ENCODE measurements around the gene FMO2. TPM values are rescaled to one million over a fixed set of nuclear protein-coding genes. Genes with fewer than 3 reads are reported as not detected.

FMO2 gene
- total RNA-seq, 1 donor from 2014 or later, result not detected

- H3K36me3 Mint-ChIP-seq (ENCODE audit: low read depth), result no peaks in the 10 kb centered on the region
These were observed 26.5 kb upstream of the FMO2 start for GRCh38 chr1:171158551-171158950.

GRCh38 chr1:171159148-171159547, 26.0 kb upstream of the FMO2 start:
- no peak for DNase-seq (ENCODE audit: low spot score)
- H3K27ac Mint-ChIP-seq, result no peak overlapping the region
- intact Hi-C loops (cut with micrococcal nuclease), result no loop called here
- H3K27me3 Mint-ChIP-seq (ENCODE audit: low read depth), result peaks cover 3% of the 10 kb centered on the region
- H3K36me3 Mint-ChIP-seq (ENCODE audit: low read depth), result no peaks in the 10 kb centered on the region
- no peaks in the 10 kb centered on the region for H3K9me3 Mint-ChIP-seq
- H3K4me3 Mint-ChIP-seq (ENCODE audit: low read depth), result no peak overlapping the region
- H3K4me1 Mint-ChIP-seq (ENCODE audit: low read depth), result no peaks in the 10 kb centered on the region

More at GRCh38 chr1:171158551-171158950, 26.5 kb upstream of the FMO2 start:
- Mint-ChIP-seq H3K4me1 (ENCODE audit: low read depth) (no peaks in the 10 kb centered on the region), H3K4me3 (ENCODE audit: low read depth) (no peak overlapping the region), H3K9me3 (no peaks in the 10 kb centered on the region), H3K27ac (no peak overlapping the region), H3K27me3 (ENCODE audit: low read depth) (peaks cover 3% of the 10 kb centered on the region)
- intact Hi-C loops (cut with micrococcal nuclease), result no loop called here
- no peak for DNase-seq (ENCODE audit: low spot score)

DNA sequence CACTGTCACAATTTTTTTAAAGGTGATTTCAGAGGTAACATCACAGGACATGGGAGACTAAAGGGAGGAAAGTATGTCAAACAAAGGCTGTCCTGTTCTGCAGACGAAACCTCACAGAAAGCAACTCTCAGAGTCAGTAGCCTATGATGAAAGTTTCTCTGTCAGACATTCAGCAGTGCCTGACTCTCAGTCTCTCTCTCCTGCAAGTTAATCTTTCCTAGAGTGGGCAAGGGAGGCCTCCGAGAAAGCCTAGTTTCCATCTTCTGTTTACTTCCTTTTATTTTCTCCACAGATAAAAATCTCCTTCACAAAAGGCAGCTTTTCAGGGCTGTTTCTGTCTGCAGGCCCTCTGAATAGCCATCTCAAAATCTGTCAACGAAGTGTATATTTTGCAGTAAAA, 24.9 kb upstream of the FMO2 start:
- intact Hi-C loops (cut with micrococcal nuclease), result no loop called here
- no peak for DNase-seq (ENCODE audit: low spot score)
- Mint-ChIP-seq H3K27me3 (ENCODE audit: low read depth) (peaks cover 3% of the 10 kb centered on the region), H3K4me1 (ENCODE audit: low read depth) (no peaks in the 10 kb centered on the region), H3K36me3 (ENCODE audit: low read depth) (no peaks in the 10 kb centered on the region), H3K9me3 (no peaks in the 10 kb centered on the region), H3K4me3 (ENCODE audit: low read depth) (no peak overlapping the region), H3K27ac (no peak overlapping the region)

- H3K27me3 Mint-ChIP-seq (ENCODE audit: low read depth), result peaks cover 3% of the 10 kb centered on the region
- H3K4me3 Mint-ChIP-seq (ENCODE audit: low read depth), result no peak overlapping the region
- no peaks in the 10 kb centered on the region for H3K9me3 Mint-ChIP-seq
- intact Hi-C loops (cut with micrococcal nuclease), result no loop called here
- no peaks in the 10 kb centered on the region for H3K4me1 Mint-ChIP-seq (ENCODE audit: low read depth)
- H3K27ac Mint-ChIP-seq, result no peak overlapping the region
- no peak for DNase-seq (ENCODE audit: low spot score)
- no peaks in the 10 kb centered on the region for H3K36me3 Mint-ChIP-seq (ENCODE audit: low read depth)
These were observed 24.3 kb upstream of the FMO2 start for GRCh38 chr1:171160639-171161354.

DNA sequence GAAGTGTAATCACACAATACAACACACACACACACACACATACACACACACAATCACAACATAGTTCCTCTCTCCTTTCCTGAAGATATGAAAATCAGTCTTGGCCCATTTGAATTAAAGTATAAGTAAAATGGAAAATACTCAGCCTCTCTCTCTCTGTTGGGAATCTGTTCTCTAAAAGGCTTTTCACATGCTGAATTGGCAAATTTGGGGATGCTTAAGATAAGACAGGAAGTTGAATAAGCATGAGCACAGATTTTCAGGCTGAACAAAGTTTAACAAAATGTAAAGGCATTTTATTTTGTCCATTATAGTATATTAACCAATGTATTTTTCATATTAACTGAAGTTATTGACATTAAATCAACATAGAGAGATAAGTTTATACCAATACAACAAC, 23.7 kb upstream of the FMO2 start:
- Mint-ChIP-seq H3K9me3 (no peaks in the 10 kb centered on the region), H3K4me1 (ENCODE audit: low read depth) (no peaks in the 10 kb centered on the region), H3K27me3 (ENCODE audit: low read depth) (peaks cover 3% of the 10 kb centered on the region), H3K4me3 (ENCODE audit: low read depth) (no peak overlapping the region), H3K36me3 (ENCODE audit: low read depth) (no peaks in the 10 kb centered on the region), H3K27ac (no peak overlapping the region)
- intact Hi-C loops (cut with micrococcal nuclease), result no loop called here
- DNase-seq (ENCODE audit: low spot score), result no peak

DNA sequence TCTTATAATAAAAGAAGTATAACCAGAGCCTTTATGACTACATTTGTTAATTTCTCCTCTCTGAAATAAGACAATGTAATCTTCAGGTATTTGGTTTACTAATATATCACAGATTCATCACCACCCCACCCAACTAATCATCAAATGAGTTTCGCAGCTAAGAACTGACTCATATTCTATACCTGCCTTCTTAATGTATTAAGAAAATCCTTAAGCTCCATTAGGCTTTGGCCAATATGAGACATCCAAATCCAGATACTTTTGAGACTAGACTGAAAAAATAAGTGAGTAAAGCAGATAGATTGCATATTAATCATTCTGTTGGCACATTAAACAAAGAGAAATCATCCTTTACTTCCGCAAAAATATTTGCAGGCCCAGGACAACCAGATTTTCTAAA, 18.7 kb upstream of the FMO2 start:
- Mint-ChIP-seq H3K36me3 (ENCODE audit: low read depth) (no peaks in the 10 kb centered on the region), H3K4me3 (ENCODE audit: low read depth) (no peak overlapping the region), H3K4me1 (ENCODE audit: low read depth) (no peaks in the 10 kb centered on the region), H3K27me3 (ENCODE audit: low read depth) (peaks cover 3% of the 10 kb centered on the region), H3K9me3 (no peaks in the 10 kb centered on the region), H3K27ac (no peak overlapping the region)
- intact Hi-C loops (cut with micrococcal nuclease), result no loop called here
- no peak for DNase-seq (ENCODE audit: low spot score)

GRCh38 chr1:171167785-171168184, 17.3 kb upstream of the FMO2 start:
- no peak overlapping the region for H3K27ac Mint-ChIP-seq
- no peaks in the 10 kb centered on the region for H3K9me3 Mint-ChIP-seq
- H3K36me3 Mint-ChIP-seq (ENCODE audit: low read depth), result no peaks in the 10 kb centered on the region
- no peak for DNase-seq (ENCODE audit: low spot score)
- no peak overlapping the region for H3K4me3 Mint-ChIP-seq (ENCODE audit: low read depth)
- no peaks in the 10 kb centered on the region for H3K27me3 Mint-ChIP-seq (ENCODE audit: low read depth)
- intact Hi-C loops (cut with micrococcal nuclease), result no loop called here
- no peaks in the 10 kb centered on the region for H3K4me1 Mint-ChIP-seq (ENCODE audit: low read depth)

- Mint-ChIP-seq H3K4me3 (ENCODE audit: low read depth) (no peak overlapping the region), H3K9me3 (no peaks in the 10 kb centered on the region), H3K27ac (no peak overlapping the region), H3K27me3 (ENCODE audit: low read depth) (peaks cover 5% of the 10 kb centered on the region), H3K36me3 (ENCODE audit: low read depth) (no peaks in the 10 kb centered on the region), H3K4me1 (ENCODE audit: low read depth) (no peaks in the 10 kb centered on the region)
- intact Hi-C loops (cut with micrococcal nuclease), result no loop called here
- DNase-seq (ENCODE audit: low spot score), result no peak
These were observed 12.6 kb upstream of the FMO2 start for GRCh38 chr1:171172471-171172870.

DNA sequence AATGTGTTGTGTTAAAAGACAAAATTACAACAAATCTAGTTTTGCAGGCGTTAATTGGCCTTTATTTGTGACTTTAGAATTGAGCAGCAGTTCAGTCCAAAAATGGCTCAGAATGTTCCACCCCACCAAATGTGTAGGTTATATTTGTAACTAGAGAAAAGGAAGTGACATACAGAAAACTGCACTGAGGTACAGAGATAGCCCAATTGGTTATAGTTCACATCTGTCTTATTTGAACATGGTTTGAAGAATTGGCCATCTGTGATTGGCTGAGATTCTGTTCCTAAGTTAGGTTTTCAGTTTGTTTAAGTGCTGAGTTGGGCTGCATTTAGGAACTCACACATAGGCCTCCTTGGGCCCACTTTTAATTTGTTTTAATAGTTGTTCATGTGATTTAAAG, 12.0 kb upstream of the FMO2 start:
- DNase-seq (ENCODE audit: low spot score), result no peak
- no peak overlapping the region for H3K27ac Mint-ChIP-seq
- intact Hi-C loops (cut with micrococcal nuclease), result no loop called here
- H3K4me3 Mint-ChIP-seq (ENCODE audit: low read depth), result no peak overlapping the region
- H3K27me3 Mint-ChIP-seq (ENCODE audit: low read depth), result peaks cover 5% of the 10 kb centered on the region
- H3K4me1 Mint-ChIP-seq (ENCODE audit: low read depth), result no peaks in the 10 kb centered on the region
- H3K9me3 Mint-ChIP-seq, result no peaks in the 10 kb centered on the region
- no peaks in the 10 kb centered on the region for H3K36me3 Mint-ChIP-seq (ENCODE audit: low read depth)

DNA sequence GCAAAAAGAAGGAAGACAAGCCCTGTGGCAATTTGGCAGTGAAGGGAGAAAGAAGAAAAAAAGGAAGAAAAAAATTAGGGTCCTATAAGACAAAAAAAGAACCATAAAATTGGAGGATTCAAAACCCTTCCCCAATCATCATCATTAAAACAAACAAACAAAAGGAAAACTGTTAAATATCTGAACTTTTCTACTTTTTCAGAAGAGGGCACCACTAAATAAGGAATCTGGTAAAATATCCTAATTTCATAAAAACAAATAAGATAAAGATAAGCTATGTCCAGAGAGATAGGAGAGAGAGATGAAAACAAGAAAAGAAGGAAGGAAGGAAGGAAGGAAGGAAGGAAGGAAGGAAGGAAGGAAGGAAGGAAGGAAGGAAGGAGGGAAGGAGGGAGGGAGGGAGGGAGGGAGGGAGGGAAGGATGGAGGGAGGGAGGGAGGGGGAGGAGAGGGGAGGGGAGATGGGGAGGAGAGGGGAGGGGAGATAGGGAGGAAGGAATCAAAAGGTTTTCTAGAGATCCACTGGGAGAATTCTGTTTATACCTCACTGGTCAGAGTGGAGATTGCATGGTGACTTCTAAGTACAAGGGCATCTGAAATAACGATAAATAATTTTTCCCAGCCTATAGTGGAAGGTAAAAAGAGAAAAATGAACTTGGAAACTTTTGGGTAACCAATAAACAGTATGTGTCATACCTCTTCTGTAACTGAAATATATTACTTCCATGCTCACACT, 10.4 kb upstream of the FMO2 start:
- no peak for DNase-seq (ENCODE audit: low spot score)
- Mint-ChIP-seq H3K27ac (no peak overlapping the region), H3K9me3 (no peaks in the 10 kb centered on the region), H3K27me3 (ENCODE audit: low read depth) (peaks cover 5% of the 10 kb centered on the region), H3K4me1 (ENCODE audit: low read depth) (no peaks in the 10 kb centered on the region), H3K36me3 (ENCODE audit: low read depth) (no peaks in the 10 kb centered on the region), H3K4me3 (ENCODE audit: low read depth) (no peak overlapping the region)
- intact Hi-C loops (cut with micrococcal nuclease), result no loop called here

- Mint-ChIP-seq H3K27me3 (ENCODE audit: low read depth) (peaks cover 5% of the 10 kb centered on the region), H3K9me3 (no peaks in the 10 kb centered on the region), H3K4me1 (ENCODE audit: low read depth) (no peaks in the 10 kb centered on the region), H3K27ac (no peak overlapping the region), H3K36me3 (ENCODE audit: low read depth) (no peaks in the 10 kb centered on the region), H3K4me3 (ENCODE audit: low read depth) (no peak overlapping the region)
- intact Hi-C loops (cut with micrococcal nuclease), result no loop called here
- no peak for DNase-seq (ENCODE audit: low spot score)
These were observed 7.8 kb upstream of the FMO2 start for GRCh38 chr1:171177261-171177660.

- no peak overlapping the region for H3K4me3 Mint-ChIP-seq (ENCODE audit: low read depth)
- H3K4me1 Mint-ChIP-seq (ENCODE audit: low read depth), result no peaks in the 10 kb centered on the region
- DNase-seq (ENCODE audit: low spot score), result no peak
- no peak overlapping the region for H3K27ac Mint-ChIP-seq
- peaks cover 1% of the 10 kb centered on the region for H3K27me3 Mint-ChIP-seq (ENCODE audit: low read depth)
- intact Hi-C loops (cut with micrococcal nuclease), result no loop called here
- no peaks in the 10 kb centered on the region for H3K9me3 Mint-ChIP-seq
- no peaks in the 10 kb centered on the region for H3K36me3 Mint-ChIP-seq (ENCODE audit: low read depth)
These were observed 5.5 kb upstream of the FMO2 start for GRCh38 chr1:171179318-171180227.

DNA sequence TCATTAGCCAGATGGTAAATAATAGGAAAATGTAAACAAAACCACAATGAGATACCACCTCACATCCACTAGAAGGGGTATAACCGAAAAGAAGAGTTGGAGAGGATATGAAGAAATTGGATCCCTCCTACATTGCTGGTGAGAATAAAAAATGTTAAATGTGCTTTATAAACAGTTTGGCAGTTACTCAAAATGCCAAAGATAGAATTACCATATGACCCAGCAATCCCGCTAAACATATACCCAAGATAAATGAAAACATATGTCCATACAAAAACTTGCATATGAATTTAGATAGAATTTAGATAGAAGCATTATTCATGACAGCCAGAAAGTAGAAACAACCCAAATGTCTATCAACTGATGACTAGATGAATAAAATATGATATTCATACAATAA, 4.4 kb upstream of the FMO2 start:
- DNase-seq (ENCODE audit: low spot score), result no peak
- H3K4me1 Mint-ChIP-seq (ENCODE audit: low read depth), result no peaks in the 10 kb centered on the region
- intact Hi-C loops (cut with micrococcal nuclease), result no loop called here
- H3K9me3 Mint-ChIP-seq, result no peaks in the 10 kb centered on the region
- no peaks in the 10 kb centered on the region for H3K36me3 Mint-ChIP-seq (ENCODE audit: low read depth)
- H3K27ac Mint-ChIP-seq, result no peak overlapping the region
- no peak overlapping the region for H3K4me3 Mint-ChIP-seq (ENCODE audit: low read depth)
- peaks cover 2% of the 10 kb centered on the region for H3K27me3 Mint-ChIP-seq (ENCODE audit: low read depth)
